Mucosa of stomach (tissue), 1 donor: Measurements from ENCODE around the gene SPEM1.
A peak's percentile ranks its signal among the peaks of the same experiment; 100 is the strongest.

Source experiments
- H3K27me3 ChIP-seq: one replicate; pipeline ENCODE4 v1.7.0; 2013; ENCODE audit warnings: mild to moderate bottlenecking, low read length; ENCODE audit not compliant: control insufficient read depth, insufficient read depth
- H3K36me3 ChIP-seq: one replicate; pipeline ENCODE4 v1.7.0; 2013; ENCODE audit warnings: low read length; ENCODE audit not compliant: control insufficient read depth, insufficient read depth
- H3K4me1 ChIP-seq: one replicate; pipeline ENCODE4 v1.7.0; 2013; ENCODE audit warnings: mild to moderate bottlenecking, low read length; ENCODE audit not compliant: control insufficient read depth, insufficient read depth
- H3K4me3 ChIP-seq: one replicate; pipeline ENCODE4 v1.7.0; 2013; ENCODE audit warnings: low read length
- H3K9ac ChIP-seq: one replicate; pipeline ENCODE4 v1.7.0; 2013; ENCODE audit warnings: mild to moderate bottlenecking, low read length, moderate library complexity
- H3K9me3 ChIP-seq: one replicate; pipeline ENCODE4 v1.7.0; 2013; ENCODE audit warnings: mild to moderate bottlenecking, low read length, moderate library complexity; ENCODE audit not compliant: control insufficient read depth
- donor health status: Pancreatic carcinoma.

The SPEM1 gene

GRCh38 chr17:7428557-7428956 is 8.4 kb downstream of the SPEM1 start, which contains the start of gene SPEM3:
TSS of gene SPEM3 (plus strand) at chr17:7428857. CDS start at chr17:7428903, 46 bp downstream.
- H3K27me3 ChIP-seq = peaks cover 4% of the 10 kb centered on the region
- no peaks in the 10 kb centered on the region for H3K36me3 ChIP-seq
- H3K9me3 ChIP-seq = no peaks in the 10 kb centered on the region
- no peak within 1 kb of the TSS for H3K4me3 ChIP-seq
- H3K9ac ChIP-seq = no peak within 1 kb of the TSS
- no peaks in the 10 kb centered on the region for H3K4me1 ChIP-seq

GRCh38 chr17:7429722-7430121 is 9.6 kb downstream of the SPEM1 start:
- Histone ChIP-seq H3K9me3 (no peaks in the 10 kb centered on the region), H3K36me3 (no peaks in the 10 kb centered on the region), H3K4me1 (no peaks in the 10 kb centered on the region), H3K4me3 (no peak overlapping the region), H3K9ac (no peak overlapping the region), H3K27me3 (peaks cover 4% of the 10 kb centered on the region)

DNA sequence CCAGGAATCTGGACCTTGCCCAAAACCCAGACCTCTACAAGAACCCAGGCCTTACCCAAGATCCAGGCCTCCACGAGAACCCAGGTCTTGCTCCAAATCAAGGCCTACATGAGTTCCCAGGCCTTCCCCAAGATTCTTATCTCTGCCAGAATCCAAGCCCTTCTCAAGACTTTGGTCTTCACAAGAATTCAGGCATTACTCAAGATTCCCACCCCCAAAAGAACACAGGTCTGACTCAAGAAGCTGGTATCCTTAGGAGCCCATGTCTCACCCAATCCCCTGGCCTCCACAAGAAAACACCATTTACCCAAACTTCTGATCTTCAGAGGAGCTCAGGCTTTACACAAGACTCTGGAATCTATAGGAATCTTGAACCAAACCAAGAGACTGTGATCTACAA is 11.1 kb downstream of the SPEM1 start:
- H3K27me3 ChIP-seq = peaks cover 14% of the 10 kb centered on the region
- no peak overlapping the region for H3K4me3 ChIP-seq
- H3K4me1 ChIP-seq = peaks cover 8% of the 10 kb centered on the region
- H3K9me3 ChIP-seq = no peaks in the 10 kb centered on the region
- H3K9ac ChIP-seq = no peak overlapping the region
- H3K36me3 ChIP-seq = no peaks in the 10 kb centered on the region

GRCh38 chr17:7432296-7432695 is 12.2 kb downstream of the SPEM1 start:
- peaks cover 15% of the 10 kb centered on the region for H3K27me3 ChIP-seq
- H3K4me1 ChIP-seq = peaks cover 17% of the 10 kb centered on the region
- H3K9ac ChIP-seq = no peak overlapping the region
- H3K36me3 ChIP-seq = no peaks in the 10 kb centered on the region
- H3K4me3 ChIP-seq = no peak overlapping the region
- no peaks in the 10 kb centered on the region for H3K9me3 ChIP-seq

DNA sequence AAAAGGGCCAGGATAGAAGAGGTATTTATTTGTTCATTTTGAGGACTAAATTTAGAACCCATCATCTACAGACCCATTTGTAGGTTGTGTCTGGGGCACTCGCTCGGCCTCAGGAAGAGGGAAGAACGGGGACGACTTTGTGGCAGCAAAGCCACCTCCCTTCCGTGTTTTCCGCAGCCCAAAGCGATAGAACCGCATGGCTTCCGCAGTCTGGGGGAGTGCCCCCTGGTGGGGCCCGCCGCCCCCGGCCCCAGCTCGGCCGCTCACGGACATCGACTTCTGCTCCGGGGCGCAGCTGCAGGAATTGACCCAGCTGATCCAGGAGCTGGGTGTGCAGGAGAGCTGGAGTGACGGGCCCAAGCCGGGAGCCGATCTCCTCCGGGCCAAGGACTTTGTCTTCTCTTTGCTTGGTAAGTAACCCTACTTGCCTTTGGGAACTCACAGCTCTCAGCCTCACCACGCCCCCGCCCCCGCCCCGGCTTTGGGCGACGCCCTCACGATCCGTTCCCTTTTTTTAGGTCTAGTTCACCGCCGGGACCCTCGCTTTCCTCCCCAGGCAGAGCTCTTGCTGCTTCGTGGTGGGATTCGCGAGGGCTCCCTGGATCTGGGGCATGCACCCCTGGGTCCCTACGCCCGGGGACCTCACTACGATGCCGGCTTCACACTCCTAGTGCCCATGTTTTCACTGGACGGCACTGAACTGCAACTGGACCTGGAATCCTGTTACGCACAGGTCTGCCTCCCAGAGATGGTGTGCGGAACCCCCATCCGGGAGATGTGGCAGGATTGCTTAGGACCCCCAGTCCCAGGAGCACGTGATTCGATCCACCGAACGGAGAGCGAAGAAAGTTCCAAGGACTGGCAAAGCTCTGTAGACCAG is 15.8 kb downstream of the SPEM1 start:
- no peaks in the 10 kb centered on the region for H3K9me3 ChIP-seq
- peaks cover 40% of the 10 kb centered on the region for H3K4me1 ChIP-seq
- H3K9ac ChIP-seq = peak overlapping the region; percentile 85
- H3K4me3 ChIP-seq = peak overlapping the region; percentile 72
- H3K27me3 ChIP-seq = peaks cover 46% of the 10 kb centered on the region
- no peaks in the 10 kb centered on the region for H3K36me3 ChIP-seq

- Histone ChIP-seq H3K9ac (peak overlapping the region; percentile 85), H3K27me3 (peaks cover 55% of the 10 kb centered on the region), H3K36me3 (no peaks in the 10 kb centered on the region), H3K9me3 (no peaks in the 10 kb centered on the region), H3K4me1 (peaks cover 42% of the 10 kb centered on the region), H3K4me3 (peak overlapping the region; percentile 72)
Measured at GRCh38 chr17:7436556-7437368, 16.6 kb downstream of the SPEM1 start.

GRCh38 chr17:7437369-7437863 is 17.3 kb downstream of the SPEM1 start:
- Histone ChIP-seq H3K4me1 (peaks cover 42% of the 10 kb centered on the region), H3K27me3 (peaks cover 59% of the 10 kb centered on the region), H3K9me3 (no peaks in the 10 kb centered on the region), H3K4me3 (no peak overlapping the region), H3K36me3 (no peaks in the 10 kb centered on the region), H3K9ac (peak overlapping the region; percentile 85)

GRCh38 chr17:7437950-7438614 is 18.0 kb downstream of the SPEM1 start:
- Histone ChIP-seq H3K9me3 (no peaks in the 10 kb centered on the region), H3K4me3 (no peak overlapping the region), H3K36me3 (no peaks in the 10 kb centered on the region), H3K9ac (peak overlapping the region; percentile 17), H3K4me1 (peaks cover 42% of the 10 kb centered on the region), H3K27me3 (peaks cover 65% of the 10 kb centered on the region)

GRCh38 chr17:7438656-7439460 is 18.7 kb downstream of the SPEM1 start:
- Histone ChIP-seq H3K4me1 (peaks cover 42% of the 10 kb centered on the region), H3K4me3 (no peak overlapping the region), H3K27me3 (peaks cover 66% of the 10 kb centered on the region), H3K9ac (no peak overlapping the region), H3K9me3 (no peaks in the 10 kb centered on the region), H3K36me3 (no peaks in the 10 kb centered on the region)

- peak within 1 kb of the TSS; percentile 21 for H3K4me3 ChIP-seq
- H3K4me1 ChIP-seq = peaks cover 42% of the 10 kb centered on the region
- no peaks in the 10 kb centered on the region for H3K36me3 ChIP-seq
- peaks cover 66% of the 10 kb centered on the region for H3K27me3 ChIP-seq
- H3K9ac ChIP-seq = no peak within 1 kb of the TSS
- H3K9me3 ChIP-seq = no peaks in the 10 kb centered on the region
Measured at GRCh38 chr17:7439462-7440112, 19.5 kb downstream of the SPEM1 start, which contains the start of gene FGF11. TSS of gene FGF11 (plus strand) at chr17:7439512. CDS start at chr17:7439621, 109 bp downstream.
